SH-SY5Y (cell line): ENCODE data around the gene MTMR6.

Experiments used
- GATA2 ChIP-seq: IDR thresholded peaks from 2 replicates; pipeline ENCODE4 v1.6.1; 2011; ENCODE audit warnings: mild to moderate bottlenecking, low read depth, low read length
- GATA3 ChIP-seq: IDR thresholded peaks from 2 replicates; pipeline ENCODE4 v1.6.1; 2011; ENCODE audit warnings: low read depth, mild to moderate bottlenecking, low read length, moderate library complexity

MTMR6 gene

GRCh38 chr13:25286969-25287961 is at the start of gene MTMR6:
TSS of gene MTMR6 (minus strand) at chr13:25287488. CDS start at chr13:25287247, 241 bp downstream.
- TF ChIP-seq GATA3 (no peak), GATA2 (no peak)

- TF ChIP-seq GATA3 = no peak
- no peak for TF ChIP-seq GATA2
Observed at GRCh38 chr13:25335856-25336255, 48.6 kb upstream of the MTMR6 start.

DNA sequence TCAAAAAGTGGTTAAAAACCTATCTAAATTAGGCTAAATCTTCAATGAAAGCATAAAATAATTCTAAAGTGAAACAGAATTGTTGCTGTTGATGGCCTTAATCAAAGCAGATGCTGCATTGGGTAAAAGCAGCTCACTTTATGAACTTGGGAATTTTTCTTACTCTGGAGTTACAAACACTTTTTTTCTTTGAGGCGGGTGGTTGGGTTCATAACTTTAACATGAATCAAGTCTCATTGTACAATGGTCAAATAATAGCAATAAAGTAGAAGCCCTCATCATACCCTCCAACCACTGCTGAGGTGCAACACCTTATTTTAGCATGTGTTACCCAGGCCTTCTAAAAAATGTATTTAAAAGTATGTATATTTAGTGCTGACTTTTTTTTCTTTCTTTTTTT is 43.3 kb upstream of the MTMR6 start:
- TF ChIP-seq GATA2 = no peak
- TF ChIP-seq GATA3 = no peak

- TF ChIP-seq GATA2 (no peak), GATA3 (no peak)
Observed at GRCh38 chr13:25329706-25330105, 42.4 kb upstream of the MTMR6 start.

DNA sequence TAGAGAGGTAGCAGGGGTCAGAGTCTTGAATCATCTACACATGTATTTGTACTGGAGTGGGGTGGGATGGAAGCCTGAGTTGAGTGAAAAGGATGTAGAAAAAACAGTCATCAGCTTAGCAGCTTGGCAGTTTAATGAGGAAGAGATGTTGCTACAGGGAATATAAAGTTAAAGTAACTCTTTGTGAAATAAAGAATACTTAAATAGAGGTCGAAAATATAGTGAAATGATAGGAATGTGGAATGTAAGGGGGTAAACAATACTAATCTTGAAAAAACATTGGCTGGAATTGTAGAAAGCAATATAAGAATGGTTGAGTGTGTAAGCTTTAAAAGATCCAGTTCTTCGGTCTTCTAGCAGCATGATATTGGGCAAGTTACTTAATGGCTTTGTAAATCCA is 36.8 kb upstream of the MTMR6 start:
- TF ChIP-seq GATA3 (no peak), GATA2 (no peak)

- TF ChIP-seq GATA2 = no peak
- no peak for TF ChIP-seq GATA3
Observed at GRCh38 chr13:25319771-25320170, 32.5 kb upstream of the MTMR6 start.

DNA sequence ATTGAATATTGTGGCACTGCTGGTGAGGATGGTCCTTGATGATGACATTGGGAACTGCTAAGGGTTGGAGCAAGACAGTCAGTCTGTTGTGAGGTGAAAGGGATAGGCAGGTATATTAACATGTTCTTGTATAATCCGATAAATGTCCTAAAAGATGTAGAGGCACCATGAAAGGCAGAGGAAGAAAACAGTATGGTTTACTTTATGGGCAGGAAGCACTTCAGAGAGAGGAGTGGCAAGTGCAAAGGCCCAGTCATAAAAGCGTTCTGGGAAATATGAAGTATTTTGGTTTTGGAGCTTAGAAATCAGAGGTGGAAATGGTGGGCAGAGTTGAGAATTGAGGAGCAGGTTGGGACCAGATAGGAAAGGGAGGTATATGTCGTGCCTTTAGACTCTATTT is 23.6 kb upstream of the MTMR6 start:
- TF ChIP-seq GATA2 = no peak
- TF ChIP-seq GATA3 = no peak

DNA sequence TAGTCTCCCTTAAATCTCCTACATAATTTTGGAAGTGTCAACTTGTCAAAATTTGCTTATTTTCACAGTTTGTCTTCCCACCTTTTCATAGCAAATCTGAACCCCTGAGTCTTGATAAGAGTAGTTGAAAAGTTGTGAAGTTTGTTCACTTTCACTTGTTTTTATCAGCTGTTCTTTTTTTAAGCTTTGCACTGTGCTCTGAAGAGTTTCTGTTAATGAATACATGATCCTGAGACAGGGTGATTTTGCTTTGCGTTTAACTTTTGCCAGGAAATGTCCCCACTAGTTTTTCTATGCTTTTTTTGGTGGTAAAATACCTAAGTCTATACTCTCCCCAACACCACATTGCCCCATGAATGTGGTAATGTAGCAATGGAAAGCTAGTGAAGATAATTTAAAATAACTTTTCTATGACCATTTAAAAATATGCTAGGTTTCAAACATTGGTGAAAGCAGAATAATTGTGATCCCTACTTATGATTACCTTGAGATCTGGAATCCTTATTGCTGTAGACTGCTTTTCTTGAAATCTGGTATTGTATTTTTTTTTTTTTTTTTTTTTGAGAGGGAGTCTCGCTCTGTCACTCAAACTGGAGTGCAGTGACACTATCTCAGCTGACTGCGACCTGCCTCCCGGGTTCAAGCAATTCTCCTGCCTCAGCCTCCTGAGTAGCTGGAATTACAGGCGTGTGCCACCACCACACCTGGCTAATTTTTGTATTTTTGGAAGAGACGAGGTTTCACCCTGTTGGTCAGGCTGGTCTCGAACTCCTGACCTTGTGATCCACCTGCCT is 19.6 kb upstream of the MTMR6 start:
- TF ChIP-seq GATA2 = no peak
- TF ChIP-seq GATA3 = no peak

DNA sequence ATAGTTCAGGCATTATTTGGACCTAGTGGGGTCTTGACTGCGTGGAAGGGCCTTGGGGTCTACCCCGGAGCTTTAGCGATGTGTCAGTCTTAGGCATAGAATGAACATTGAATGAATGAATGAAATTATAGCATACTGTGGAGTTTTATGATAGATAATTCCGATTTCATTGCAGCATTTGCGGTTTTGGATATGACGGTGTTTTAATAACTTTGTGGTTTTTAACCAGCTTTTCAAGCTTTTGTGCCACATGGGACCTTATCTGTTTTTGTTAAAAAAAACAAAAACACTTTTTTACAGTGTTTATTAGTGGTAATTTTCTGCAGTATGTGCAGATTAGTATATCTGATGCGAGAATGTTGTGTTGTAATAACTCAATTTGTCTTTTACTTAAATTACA is 14.8 kb upstream of the MTMR6 start:
- TF ChIP-seq GATA2 (no peak), GATA3 (no peak)

- TF ChIP-seq GATA3 (no peak), GATA2 (no peak)
Observed at GRCh38 chr13:25301347-25302113, 14.2 kb upstream of the MTMR6 start, which contains the start of gene NUP58. TSS of gene NUP58 (plus strand) at chr13:25301625. CDS start at chr13:25301774, 149 bp downstream.

GRCh38 chr13:25300861-25301346 is 13.6 kb upstream of the MTMR6 start:
- TF ChIP-seq GATA2 = no peak

DNA sequence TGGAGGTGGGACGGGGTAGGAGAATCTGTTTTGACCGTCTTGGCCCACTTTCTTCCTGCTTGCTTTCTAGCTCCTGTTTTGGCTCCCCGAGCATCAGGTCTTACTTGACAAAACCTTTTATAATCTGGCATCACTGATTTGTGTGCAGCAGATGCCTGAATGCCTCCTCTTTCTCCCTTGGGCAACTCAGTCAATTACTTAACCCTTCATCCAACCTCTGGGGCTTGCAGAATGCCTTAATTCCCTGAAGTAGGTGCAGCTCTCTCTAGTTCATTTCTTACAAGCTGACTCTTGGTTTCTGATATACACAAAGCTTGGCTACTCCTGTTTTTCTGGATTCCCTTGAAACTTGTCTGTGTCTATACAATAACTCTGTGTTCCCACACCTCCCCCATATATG is 8.4 kb upstream of the MTMR6 start:
- no peak for TF ChIP-seq GATA2
- TF ChIP-seq GATA3 = no peak

DNA sequence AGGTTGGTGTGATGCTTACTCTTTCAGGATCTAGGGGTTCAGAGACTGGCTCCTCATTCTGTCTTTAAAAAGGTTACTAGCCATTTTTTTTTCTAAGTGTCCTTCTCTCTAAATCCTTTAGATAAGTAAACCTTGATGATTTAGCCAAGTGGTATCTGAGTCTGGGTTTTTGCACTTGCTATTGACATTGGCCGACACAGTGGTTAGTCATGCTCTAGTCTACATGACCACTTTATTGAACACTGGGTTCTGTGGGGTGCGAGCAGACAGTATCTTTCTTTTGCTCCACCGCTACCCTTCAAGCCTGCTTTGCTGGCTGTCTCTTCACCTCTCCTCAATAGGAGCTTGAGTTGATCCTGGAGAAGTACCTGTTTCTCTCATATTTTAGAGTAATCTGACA is 7.9 kb upstream of the MTMR6 start:
- TF ChIP-seq GATA2 = no peak
- TF ChIP-seq GATA3 = no peak

DNA sequence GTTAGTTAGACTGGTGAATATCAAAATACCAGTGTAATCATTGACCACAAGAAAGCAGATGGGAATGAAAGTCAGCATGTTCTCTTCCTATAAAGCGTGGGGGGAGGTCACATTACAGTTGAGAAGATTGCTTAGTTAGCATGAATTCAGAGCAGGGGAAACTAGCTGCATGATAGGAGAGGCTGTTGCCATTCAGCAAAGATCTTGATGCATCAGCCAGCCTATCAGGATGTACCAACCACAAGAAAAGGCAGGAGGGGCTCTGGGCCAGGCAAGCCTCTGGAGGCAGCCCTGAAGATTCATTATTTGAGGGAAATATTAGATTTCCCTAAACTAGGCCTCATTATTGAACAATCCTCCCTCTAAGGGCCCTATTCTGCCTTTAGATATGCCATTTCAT is 5.0 kb upstream of the MTMR6 start:
- TF ChIP-seq GATA2 = no peak
